HK-2 (cell line): ENCODE data around the gene TUBG1.

Source experiments
- DNase-seq: peaks from one replicate; pipeline ENCODE4 v3.0.0-alpha.2; 2018; ENCODE audit not compliant: unreplicated experiment

TUBG1 gene

DNA sequence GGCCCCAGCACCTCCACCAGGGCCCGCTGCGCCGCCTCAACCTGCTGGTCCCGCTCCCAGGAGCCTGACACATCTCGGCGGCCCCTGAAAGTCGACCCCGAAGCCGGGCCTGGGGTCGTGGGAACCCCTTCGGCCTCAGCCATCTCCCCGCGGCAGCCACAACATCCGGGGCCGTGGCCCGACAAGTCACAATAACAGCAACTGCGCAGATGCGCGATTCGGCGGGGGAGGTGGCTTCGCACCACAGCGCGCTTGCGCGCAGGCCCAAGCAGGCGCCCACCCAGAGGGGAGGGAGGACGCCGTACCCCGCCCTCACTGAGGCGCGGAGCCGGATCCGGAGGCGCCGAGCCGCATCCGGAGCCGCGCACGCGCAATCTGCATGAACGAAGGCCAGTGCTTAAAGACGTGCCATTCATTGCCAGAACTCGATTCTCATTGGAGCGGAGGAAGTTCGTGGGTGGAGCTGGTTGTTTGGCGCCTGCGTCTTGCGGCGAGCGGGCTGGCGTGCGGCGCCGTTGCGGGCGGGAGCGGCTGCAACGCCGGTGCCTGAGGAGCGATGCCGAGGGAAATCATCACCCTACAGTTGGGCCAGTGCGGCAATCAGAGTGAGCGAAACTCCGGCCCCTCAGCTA, at the start of gene TUBG1, which contains the start of gene RETREG3:
TUBG1 (plus strand) TSS at position 502 of the 632 bp plus-strand sequence; CDS start at position 557, 55 bp downstream.
RETREG3 (minus strand) TSS at position 193 of the 632 bp plus-strand sequence; CDS start at position 143, 50 bp downstream.
- peak; percentile 99 for DNase-seq

DNA sequence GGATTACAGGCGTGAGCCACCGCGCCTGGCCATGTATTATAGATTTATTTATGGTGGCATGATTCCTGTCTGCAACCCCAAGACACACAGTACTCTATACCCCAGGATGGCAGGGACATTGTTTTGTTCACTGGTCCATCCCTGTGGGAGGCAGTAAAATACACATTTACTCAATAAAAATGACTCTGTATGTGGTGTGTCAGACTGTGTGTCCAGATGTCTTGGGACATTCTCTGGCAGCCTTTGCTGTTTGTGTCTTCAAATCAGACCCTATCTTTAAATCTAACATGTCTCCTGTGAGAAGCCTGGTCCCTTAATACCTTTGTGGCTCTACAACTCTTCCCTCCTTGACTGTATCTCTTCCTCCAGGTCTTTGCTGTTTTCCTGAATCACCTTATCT, 49.2 kb upstream of the TUBG1 start:
- DNase-seq: no peak

DNA sequence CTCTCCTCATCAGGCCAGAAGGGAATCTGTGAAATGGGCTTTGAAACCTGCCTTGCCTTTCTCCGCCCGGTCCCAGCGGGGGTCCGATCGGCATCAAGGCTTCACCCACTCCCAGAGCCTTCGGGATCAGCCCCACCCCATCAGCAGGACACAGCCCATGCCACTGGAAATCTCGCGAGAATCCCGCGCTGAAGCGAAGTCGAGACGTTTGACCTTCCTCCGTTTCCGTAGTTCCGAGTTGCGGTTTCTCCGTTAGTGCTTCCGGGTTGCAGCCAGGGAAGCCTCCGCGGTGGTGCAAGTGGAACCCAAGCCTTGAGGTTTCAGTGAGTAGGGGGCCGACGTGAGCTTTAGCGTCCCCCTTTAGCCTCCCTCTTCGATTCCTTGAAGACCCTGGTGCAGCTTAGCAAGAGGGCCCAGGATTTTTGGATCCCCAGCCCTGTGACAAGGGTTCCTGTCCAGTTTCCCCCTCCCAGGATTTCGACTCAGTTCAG, 47.5 kb upstream of the TUBG1 start, which contains the start of gene COASY:
COASY (plus strand) TSS at position 252 of the 491 bp plus-strand sequence. CDS start 475 bp downstream, outside the sequence.
- peak; percentile 97 for DNase-seq

DNA sequence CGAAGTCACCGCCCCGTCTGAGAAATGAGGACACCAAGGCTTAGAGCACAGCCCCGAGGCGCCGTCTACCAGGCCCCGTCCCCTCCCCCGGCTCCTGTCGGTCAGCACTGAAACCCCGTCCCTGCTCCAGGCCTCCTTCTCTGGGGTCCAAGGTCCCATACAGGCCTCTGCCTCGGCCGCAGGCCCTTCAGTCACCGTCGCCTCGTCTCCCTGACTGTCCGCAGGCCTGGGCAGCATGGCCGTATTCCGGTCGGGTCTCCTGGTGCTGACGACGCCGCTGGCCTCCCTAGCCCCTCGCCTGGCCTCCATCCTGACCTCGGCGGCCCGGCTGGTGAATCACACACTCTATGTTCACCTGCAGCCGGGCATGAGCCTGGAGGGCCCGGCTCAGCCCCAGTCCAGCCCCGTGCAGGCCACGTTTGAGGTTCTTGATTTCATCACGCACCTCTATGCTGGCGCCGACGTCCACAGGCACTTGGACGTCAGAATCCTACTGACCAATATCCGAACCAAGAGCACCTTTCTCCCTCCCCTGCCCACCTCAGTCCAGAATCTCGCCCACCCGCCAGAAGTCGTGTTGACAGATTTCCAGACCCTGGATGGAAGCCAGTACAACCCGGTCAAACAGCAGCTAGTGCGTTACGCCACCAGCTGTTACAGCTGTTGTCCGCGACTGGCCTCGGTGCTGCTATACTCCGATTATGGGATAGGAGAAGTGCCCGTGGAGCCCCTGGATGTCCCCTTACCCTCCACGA, 46.9 kb upstream of the TUBG1 start:
- peak; percentile 53 for DNase-seq

DNA sequence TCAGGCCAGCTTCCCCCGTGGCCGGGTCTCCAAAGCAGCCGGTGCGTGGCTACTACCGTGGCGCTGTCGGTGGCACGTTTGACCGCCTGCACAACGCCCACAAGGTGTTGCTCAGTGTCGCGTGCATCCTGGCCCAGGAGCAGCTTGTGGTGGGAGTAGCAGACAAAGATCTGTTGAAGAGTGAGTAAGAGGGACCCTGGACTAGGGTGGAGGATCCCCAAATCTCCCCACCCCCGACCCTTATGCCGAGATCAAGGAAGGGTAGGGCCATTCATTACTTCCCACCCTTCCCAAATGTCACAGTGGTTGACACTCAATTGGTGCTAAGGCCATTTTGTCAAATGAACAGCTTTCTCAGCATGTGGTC, 46.4 kb upstream of the TUBG1 start:
- no peak for DNase-seq

DNA sequence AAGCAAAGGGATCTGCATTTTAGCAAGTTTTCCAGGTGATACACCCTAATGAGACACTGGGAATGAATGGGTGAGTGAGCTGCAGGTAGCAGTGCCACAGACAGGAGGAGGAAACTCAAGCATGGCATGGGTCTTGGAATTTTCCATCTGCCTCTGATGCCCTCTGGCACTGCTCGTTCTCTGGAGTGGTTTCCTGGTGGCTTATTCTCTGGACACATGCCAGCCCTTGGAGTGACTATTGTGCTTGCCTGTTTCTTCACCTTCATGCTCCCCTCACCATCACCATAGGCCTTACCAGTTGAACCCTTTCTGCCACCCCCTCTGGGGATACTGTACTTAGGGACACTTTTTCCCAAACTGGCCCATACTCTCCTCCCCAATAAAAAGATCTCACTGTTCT, 45.9 kb upstream of the TUBG1 start:
- DNase-seq: no peak

DNA sequence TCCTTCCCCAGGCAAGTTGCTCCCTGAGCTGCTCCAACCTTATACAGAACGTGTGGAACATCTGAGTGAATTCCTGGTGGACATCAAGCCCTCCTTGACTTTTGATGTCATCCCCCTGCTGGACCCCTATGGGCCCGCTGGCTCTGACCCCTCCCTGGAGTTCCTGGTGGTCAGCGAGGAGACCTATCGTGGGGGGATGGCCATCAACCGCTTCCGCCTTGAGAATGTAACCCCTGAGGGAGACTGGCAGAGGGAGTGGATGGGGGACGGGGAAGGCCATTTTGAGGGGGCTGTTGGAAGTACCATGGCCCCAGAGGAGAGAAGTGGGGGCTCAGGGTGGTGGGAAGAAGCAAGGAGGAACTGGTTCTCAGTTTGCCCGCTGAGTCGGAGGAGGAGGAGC, 45.5 kb upstream of the TUBG1 start:
- DNase-seq: no peak

DNA sequence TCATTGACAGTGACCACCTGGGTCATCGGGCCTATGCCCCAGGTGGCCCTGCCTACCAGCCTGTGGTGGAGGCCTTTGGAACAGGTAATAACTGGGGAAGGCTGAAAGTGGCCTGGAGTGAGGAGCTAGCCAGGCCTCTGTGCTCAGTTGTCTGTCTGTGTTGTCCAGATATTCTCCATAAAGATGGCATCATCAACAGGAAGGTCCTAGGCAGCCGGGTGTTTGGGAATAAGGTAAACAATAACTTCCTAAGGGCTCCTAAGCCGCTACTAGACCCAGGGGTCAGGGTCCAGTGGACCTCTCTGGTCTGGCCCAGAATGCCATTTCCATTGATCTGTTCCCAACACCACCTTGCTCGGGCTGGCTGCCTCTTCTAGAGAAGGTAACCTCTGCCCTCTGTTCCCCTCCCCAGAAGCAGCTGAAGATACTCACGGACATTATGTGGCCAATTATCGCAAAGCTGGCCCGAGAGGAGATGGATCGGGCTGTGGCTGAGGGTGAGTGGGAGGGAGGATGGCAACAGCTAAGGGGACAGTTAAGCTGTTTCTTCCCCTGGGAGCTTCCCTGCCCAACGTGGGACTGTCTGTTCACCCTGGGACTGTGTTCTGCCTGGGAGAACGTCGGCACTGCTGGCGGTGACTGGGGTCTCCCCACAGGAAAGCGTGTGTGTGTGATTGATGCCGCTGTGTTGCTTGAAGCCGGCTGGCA, 44.5 kb upstream of the TUBG1 start:
- no peak for DNase-seq

DNA sequence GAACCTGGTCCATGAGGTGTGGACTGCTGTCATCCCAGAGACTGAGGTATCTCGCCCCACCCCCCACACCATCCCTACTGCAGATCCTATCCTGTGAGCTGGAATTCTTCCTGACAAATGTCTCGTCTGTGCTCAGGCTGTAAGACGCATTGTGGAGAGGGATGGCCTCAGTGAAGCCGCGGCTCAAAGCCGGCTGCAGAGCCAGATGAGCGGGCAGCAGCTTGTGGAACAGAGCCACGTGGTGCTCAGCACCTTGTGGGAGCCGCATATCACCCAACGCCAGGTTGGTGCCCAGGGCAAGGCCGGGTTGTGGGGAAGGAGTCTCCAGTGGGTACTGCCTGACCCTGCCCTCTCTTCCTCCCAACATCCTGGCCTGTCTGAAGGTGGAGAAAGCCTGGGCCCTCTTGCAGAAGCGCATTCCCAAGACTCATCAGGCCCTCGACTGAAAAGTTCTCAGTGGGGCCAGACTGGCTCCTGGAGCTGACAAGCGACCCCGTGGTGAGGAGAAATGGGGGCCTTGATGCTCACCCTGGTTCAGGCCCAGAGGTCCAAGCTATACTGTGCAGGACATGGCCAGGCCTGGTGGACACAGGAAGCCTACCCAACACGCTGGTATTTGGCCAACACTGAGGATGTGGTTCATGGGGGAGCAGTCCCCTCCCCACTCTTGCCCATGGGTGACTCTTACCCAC, 43.8 kb upstream of the TUBG1 start:
- DNase-seq: no peak

DNA sequence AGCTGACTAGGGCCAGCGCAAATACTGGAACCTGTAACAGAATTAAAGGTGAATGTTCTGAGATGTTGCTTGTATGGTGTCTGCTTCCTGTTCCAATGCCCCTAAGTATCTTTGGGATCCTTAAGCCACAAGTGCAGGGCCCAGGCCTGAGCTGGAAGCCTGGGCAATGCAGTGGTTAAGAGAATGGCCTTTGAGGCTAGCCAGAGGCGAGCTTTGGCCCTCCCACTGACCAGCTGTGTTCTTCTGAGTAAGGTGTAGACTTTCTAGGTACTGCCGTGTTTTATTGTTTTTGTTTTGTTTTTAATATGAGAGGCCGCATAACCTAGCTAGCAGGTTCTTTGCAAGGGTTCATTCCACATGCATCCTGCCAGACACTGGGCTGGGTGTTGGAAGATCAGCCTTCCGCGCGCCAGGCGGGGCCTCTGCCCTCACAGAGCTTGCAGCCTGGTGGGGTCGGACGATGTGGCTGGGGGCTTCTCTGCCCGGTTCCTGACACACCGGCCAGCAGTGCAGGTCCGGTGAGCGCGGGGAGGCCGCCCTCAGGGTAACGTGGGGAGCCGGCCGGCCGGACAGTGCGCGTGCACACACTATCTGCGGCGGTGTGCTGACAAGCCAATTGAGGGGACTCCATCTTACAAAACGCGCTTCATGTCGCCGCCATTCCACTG, 43.1 kb upstream of the TUBG1 start:
- DNase-seq: no peak

DNA sequence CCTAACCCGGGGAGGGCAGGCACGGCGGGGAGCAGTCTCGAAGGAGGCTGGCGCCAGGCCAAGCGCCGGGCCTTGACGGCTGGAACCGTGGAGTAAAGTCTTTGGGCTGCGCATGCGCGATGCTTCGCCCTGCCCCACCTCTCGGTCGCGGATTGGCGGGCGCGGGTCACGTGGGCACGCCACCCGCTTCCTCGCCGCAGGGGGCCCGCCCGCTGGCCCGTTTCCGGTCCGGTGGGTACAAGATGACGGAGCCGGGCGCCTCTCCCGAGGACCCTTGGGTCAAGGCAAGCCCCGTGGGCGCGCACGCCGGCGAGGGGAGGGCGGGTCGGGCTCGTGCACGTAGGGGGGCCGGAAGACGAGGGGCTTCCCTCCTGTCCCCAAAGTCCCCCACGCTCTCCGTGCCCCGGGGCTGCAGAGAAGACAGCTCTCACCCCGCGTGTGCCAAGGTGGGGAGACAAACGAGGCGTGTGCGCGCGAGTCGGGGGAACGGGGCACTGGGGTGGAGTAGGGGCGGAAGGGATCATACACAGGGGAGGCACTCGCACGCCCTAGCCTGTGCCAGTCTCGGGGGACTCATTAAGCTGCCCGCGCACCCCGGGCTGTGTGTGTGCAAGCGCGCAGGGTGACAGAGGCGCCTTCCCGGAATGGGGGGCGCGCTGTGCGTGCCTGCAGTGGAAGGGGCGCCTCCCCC, 42.5 kb upstream of the TUBG1 start, which contains the start of gene MLX:
MLX (plus strand) TSS at position 218 of the 691 bp plus-strand sequence; CDS start at position 243, 25 bp downstream.
- DNase-seq: peak; percentile 95

DNA sequence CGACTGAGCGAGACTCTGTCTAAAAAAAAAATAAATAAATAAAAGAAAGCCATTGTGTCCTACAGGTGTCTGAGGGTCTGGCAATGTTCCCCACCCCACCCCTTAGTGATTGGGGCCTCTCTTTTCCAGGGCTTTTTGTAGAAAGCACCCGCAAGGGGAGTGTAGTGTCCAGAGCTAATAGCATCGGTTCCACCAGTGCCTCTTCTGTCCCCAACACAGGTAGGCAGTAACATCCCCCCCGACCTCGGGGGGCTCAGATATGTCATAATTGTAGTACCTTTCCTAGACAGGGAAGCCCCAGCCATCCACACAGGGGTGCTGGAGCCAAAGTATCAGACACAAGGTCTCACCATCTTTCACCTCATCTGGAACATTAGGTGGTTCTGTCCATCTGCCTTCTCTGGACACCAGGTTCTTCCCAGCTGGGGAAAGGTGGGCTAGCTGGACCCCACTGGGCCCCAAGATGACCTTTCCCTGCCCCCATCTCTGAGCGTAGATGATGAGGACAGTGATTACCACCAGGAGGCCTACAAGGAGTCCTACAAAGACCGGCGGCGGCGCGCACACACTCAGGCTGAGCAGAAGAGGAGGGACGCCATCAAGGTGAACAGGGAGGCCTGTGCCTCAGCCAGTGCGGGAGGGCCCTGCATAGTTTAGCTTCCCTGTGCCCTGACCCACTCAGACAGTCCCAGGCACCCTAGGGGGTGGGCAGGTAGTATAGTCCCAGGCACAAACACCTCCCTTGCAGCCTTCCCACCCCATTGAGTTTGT, 41.0 kb upstream of the TUBG1 start:
- no peak for DNase-seq

DNA sequence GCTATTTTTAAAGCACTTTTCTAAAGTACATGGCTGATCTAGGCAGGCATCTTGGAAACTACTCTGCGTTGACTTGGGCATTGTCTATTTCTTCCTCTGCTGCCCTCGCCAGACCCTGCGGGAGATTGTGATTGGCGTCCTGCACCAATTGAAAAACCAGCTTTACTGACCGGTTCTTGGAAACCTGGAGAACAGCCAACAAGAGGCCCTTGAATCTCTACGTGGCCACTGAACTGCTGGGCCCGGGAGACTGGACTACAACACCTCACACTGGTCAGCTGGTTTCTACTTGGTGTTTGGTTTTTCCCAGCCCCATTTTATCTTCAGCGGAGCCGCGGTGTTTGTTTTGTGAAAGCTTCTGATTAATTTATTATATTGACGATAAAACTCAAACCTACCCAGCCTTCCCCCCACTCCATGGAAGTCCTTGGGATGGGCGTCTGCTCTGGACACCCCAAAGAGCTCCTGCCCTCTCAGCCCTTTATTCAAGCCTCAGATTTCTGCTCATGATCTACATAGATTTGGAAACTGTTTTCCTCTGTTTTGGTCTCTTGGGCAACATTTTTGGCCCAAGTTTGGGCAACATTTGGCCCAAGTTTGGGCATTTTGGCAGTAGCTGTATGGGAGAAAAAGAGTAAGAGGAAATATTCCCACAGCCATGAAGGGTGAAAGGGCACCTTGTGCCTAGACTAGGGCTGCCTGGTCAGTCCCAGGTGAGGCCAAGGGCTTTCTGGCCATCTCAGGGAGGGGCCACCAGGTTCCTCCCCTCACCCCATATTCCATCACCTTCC, 37.9 kb upstream of the TUBG1 start:
- no peak for DNase-seq

DNA sequence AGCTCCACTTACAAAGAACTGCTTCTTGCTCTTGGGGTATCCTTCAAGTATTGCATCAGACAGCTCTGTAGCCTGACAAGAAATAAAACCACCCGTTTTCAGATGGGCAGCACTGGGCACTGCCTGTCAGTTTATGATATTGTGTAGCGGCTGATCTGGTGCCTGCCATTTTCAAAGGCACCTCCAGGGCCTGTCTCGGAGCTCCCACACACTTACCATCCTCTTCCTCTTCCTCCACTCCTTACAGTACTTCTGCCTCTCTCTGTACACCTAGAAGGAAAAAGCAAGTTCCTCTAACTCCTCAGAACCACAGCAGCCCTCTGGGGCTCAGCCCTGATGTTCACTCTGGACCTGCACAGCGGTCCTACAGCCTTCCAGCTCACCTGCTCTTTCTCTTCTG, 36.4 kb upstream of the TUBG1 start:
- DNase-seq: no peak

DNA sequence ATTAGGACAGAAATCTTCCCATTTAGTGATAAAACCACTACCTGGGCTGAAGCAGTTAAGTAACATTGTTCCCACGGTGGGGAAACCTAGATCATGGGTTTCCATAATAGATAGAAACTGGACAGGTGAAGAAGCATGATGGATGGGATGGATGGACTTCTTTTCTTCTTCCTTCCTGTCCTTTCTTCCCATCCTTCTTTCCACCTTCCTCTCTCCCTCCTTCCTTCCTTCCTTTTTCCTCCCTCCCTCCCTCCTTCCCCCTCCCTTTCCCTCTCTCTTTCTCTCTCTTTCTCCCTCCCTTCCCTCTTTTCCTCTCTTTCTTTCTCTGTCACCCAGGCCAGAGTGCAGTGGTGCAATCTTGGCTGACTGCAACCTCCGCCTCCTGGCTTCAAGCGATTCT, 35.0 kb upstream of the TUBG1 start:
- no peak for DNase-seq

DNA sequence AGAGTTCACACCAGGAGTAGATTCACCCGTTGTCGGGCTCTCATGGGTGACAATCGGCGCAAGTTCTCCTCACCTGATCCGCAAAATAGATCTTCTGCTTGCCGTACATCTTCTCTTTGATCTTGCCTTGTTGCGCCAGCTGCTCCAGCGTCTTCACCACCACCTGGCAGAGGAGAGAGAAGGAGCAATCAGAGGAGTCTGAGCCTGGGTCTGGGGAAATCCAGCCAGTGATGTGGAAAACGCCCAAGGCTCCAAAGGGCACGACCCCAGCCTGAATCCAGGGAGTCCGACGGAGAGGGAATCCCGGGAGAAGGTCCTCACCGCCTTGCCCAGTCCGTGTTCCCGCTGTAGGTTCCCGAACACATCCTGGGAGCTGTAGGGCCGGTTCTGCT, 32.3 kb upstream of the TUBG1 start:
- DNase-seq: no peak

DNA sequence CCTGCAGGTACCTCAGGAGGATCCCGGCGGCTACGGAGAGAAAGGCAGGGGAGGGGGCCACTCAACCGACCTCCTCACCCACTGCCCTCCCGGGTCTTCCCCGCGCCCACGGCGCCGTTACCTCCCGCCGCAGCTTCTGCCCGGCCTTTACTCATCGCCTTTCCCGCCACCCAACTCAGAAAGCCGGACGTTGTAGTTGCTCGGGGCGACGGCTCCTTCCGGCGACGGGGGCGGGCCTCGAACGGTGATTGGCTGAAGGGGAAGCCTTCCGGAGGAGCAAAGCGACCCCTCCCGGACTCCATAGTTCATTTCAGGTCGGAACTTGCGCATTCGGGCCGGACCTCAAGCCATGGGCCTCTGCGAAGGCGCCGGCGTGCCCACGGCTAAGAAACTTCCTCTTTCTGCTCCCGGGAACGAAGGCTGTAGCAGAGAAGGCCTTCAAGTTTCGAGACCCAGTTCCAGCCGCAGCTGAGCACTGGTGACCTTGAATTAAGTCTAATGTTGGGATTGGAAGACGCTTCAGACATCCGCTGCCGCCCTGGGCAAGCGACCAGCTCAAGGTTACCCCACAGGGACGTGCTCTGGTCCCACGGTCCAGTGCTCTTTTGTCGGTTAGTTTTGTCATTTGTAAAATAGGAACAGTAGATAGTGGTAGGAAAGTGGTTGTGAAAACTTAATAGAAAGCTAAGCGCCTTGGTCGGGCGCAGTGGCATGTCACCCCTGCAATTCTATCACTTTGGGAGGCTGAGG, 31.8 kb upstream of the TUBG1 start, which contains the start of gene PSMC3IP:
PSMC3IP (minus strand) TSS at position 198 of the 750 bp plus-strand sequence; CDS start at position 155, 43 bp downstream.
- DNase-seq: peak; percentile 96

DNA sequence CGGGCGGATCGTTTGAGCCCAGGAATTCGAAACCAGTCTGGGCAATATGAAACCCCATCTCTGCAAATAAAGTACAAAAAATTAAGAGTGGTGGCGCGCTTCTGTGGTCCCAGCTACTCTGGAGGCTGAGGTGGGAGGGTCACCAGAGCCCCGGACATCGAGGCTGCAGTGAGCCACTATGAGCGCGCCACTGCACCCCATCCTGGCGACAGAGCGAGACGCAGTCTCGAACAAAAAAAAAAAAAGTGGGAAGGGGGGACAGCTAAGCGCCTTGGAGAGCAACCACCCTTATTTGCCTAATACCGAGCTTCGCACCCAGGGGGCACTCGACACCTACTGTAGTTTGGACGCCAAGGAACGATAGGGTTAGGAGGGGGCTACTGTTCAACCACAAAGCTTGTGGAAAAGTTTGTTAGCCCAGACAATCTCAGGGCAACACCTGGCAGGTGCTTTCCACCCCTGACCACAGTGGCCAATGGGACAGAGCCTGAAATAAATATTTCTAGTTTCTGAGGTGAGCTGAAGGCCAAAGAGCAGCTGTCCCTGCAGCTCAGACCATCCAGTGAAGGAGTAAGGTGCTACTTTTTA, 31.1 kb upstream of the TUBG1 start:
- peak; percentile 70 for DNase-seq
